Cardiac fibroblast (primary cell): Measurements from ENCODE around the gene ALK.

Experiments
- DNase-seq, 2 donors: peaks; one replicate each; pipeline versions ENCODE4 v3.0.0 to v3.0.0-alpha.2; 2010; ENCODE audit warnings: low read depth in 2 of 2
- H3K4me3 ChIP-seq, 2 donors: replicated peaks in 1 of 2; 1 replicate in 1 of 2; 2 replicates in 1 of 2; pipeline ENCODE4 v1.5.1; 2011; ENCODE audit warnings: low read depth in 2 of 2, low read length in 2 of 2, mild to moderate bottlenecking in 2 of 2, moderate library complexity in 1 of 2
- CTCF ChIP-seq: IDR thresholded peaks from one replicate; pipeline ENCODE4 v1.5.1; 2011; ENCODE audit warnings: low read depth, mild to moderate bottlenecking, low read length, inconsistent platforms

Gene ALK

GRCh38 chr2:29742656-29743055, 178.7 kb downstream of the ALK start:
- no peak for DNase-seq
- no peak overlapping the region for H3K4me3 ChIP-seq
- TF ChIP-seq CTCF, result no peak

GRCh38 chr2:29741132-29741531, 180.3 kb downstream of the ALK start:
- no peak for DNase-seq
- TF ChIP-seq CTCF, result no peak
- no peak overlapping the region for H3K4me3 ChIP-seq

- no peak overlapping the region for H3K4me3 ChIP-seq
- no peak for DNase-seq
- TF ChIP-seq CTCF, result no peak
These were observed 187.4 kb downstream of the ALK start for GRCh38 chr2:29733965-29734364.

GRCh38 chr2:29733213-29733612, 188.2 kb downstream of the ALK start:
- no peak for TF ChIP-seq CTCF
- no peak for DNase-seq
- H3K4me3 ChIP-seq, result no peak overlapping the region

GRCh38 chr2:29731948-29732347, 189.4 kb downstream of the ALK start:
- no peak for DNase-seq
- TF ChIP-seq CTCF, result no peak
- no peak overlapping the region for H3K4me3 ChIP-seq

- no peak for DNase-seq
- H3K4me3 ChIP-seq, result no peak overlapping the region
- TF ChIP-seq CTCF, result no peak
These were observed 191.5 kb downstream of the ALK start for GRCh38 chr2:29729932-29730331.

- no peak overlapping the region for H3K4me3 ChIP-seq
- no peak for DNase-seq
- no peak for TF ChIP-seq CTCF
These were observed 192.0 kb downstream of the ALK start for GRCh38 chr2:29729401-29729800.
